ENCODE data around the gene WDR41.
"Not testable (repeated sequence)": the region's sequence is repeated elsewhere in the genome, so short reads cannot be mapped to it uniquely, and the experiment has no call there.

DNA sequence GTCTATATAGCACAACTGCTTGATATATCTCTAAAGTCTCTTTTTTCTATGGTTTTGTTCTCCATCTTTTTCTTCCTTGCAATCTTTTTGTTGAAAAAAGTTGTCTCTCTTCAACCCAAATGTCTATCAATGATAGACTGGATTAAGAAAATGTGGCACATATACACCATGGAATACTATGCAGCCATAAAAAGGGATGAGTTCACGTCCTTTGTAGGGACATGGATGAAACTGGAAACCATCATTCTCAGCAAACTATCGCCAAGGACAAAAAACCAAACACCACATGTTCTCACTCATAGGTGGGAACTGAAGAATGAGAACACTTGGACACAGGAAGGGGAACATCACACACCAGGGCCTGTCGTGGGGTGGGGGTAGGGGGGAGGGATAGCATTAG, 23.2 kb downstream of the WDR41 start:
- not testable (repeated sequence) for TF ChIP-seq POLR2AphosphoS5 (IDR thresholded peaks at IDR 0.05; ENCODE audit: low read depth, low read length); PAX5 (IDR thresholded peaks at IDR 0.05; ENCODE audit: insufficient read depth, low read length, severe bottlenecking); POLR2A (IDR thresholded peaks at IDR 0.05; ENCODE audit: low read depth, low read length); TAF1 (IDR thresholded peaks at IDR 0.05; ENCODE audit: low read depth, low read length); SPI1 (IDR thresholded peaks at IDR 0.05; ENCODE audit: low read depth, low read length)
